ENCODE measurements around the gene BEST2. TPM values are rescaled to one million over a fixed set of nuclear protein-coding genes. Genes with fewer than 3 reads are reported as not detected.
A peak's percentile ranks its signal among the peaks of the same experiment; 100 is the strongest.

The BEST2 gene
- total RNA-seq, 4 donors from 2014 or later: 20.5 to 82.0 (median 40.6) TPM; not detected in 1

DNA sequence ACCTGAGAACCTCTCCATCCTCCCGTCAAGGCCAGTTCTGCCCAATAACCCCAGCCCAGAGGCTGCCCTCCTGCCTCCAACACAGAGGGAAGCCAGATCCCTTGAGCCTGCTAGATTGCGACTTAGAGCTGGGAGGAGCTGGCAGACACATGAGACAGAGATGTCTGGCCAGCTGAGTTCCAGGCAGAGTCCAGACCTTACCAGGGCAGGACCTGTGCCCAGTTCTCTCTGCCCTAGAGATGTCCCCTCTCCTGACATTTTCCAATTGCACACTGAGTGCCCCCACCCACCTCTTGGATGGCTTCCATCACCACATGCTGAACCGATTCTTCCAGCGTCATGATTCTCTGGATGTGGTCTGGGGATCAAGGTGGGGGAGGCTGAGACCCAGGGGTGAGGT is 20.7 kb downstream of the BEST2 start:
- Histone ChIP-seq H3K9me3 (no peaks in the 10 kb centered on the region), H3K4me1 (peaks cover 0 to 25% (median under 1%) of the 10 kb centered on the region in 4 donors), H3K36me3 (peaks cover 0 to 32% (median 0%) of the 10 kb centered on the region in 3 donors), H3K27me3 (no peaks in the 10 kb centered on the region), H3K27ac (no peak overlapping the region), H3K4me3 (no peak overlapping the region)
- TF ChIP-seq, protein P1, sequence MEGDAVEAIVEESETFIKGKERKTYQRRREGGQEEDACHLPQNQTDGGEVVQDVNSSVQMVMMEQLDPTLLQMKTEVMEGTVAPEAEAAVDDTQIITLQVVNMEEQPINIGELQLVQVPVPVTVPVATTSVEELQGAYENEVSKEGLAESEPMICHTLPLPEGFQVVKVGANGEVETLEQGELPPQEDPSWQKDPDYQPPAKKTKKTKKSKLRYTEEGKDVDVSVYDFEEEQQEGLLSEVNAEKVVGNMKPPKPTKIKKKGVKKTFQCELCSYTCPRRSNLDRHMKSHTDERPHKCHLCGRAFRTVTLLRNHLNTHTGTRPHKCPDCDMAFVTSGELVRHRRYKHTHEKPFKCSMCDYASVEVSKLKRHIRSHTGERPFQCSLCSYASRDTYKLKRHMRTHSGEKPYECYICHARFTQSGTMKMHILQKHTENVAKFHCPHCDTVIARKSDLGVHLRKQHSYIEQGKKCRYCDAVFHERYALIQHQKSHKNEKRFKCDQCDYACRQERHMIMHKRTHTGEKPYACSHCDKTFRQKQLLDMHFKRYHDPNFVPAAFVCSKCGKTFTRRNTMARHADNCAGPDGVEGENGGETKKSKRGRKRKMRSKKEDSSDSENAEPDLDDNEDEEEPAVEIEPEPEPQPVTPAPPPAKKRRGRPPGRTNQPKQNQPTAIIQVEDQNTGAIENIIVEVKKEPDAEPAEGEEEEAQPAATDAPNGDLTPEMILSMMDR (IDR thresholded peaks at IDR 0.05): no peak
- TF ChIP-seq POLR2A (IDR thresholded peaks at IDR 0.05): no peak
- DNase-seq: no peak

DNA sequence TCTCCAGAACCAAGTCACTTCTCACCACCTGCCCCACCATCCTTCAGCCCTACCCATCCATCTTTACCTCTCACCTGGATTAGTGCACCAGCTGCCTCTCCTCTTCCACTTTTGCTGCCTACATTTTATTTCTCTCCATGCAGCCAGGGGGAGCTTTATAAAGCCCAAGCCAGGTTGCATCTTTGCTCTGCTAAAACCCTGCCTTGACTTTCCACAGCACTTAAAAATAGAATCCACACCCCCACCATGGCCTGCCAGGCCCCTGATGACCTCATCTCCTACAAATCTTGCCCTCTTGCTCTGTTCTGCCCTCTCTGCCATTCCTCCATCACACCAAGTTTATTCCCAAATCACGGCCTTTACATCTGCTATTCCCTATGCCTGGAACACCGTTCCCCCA is 22.0 kb downstream of the BEST2 start:
- DNase-seq: no peak
- H3K27me3 ChIP-seq: no peaks in the 10 kb centered on the region
- H3K4me1 ChIP-seq: peaks cover 0 to 32% (median 5%) of the 10 kb centered on the region in 4 donors
- no peak overlapping the region for H3K4me3 ChIP-seq
- no peaks in the 10 kb centered on the region for H3K9me3 ChIP-seq
- peaks cover 0 to 24% (median 0%) of the 10 kb centered on the region in 3 donors for H3K36me3 ChIP-seq
- no peak overlapping the region for H3K27ac ChIP-seq
- TF ChIP-seq, protein P1 (IDR thresholded peaks at IDR 0.05): no peak
- no peak for TF ChIP-seq POLR2A (IDR thresholded peaks at IDR 0.05)

DNA sequence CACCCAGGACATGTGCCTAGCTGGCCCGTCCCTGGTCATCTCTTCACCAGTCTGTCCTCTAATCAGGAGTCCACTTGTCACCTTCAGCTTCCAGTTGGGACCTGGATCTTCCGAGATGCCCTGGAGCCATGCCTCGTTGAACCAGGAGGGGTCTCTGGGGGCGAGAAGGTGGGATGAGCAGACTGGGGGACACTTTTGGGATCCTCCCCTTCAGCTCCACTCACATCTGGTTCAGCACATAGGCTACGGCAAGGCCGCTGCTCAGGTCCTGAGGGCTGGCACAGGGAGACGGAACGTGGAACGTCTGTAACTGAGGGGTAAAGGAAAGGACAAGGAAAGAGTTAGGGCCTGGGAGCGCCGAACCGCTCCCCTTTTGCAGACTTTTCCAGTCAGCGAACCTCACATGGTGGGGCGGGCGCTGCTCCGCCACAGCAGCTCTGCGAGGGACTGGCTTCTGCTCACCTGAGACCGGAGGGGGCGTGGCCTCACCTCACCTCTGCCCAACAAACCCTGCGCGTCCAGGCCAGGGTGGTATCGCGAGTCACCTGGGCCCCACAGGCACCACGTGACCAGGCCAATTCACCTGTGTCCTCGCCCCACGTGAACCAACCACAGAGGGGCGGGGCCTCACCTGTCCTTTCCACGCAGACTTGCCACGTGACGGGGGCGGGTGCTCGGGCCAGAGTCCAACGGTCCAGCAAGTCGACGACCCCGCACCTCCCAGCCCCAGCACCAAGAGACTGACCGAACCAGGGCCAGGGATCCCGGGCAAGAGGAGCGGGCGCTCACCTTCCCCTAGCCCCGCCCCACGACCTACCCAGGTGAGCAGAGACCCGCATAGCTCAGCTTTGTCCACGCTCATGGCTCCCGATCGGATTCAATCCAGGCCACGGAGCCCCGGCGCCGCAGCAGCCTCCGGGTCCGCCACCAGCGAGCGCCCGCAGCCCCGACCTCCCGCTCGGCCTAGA is 23.3 kb downstream of the BEST2 start, which contains the start of gene HOOK2:
Gene HOOK2, minus strand, starts transcription at position 965 of the 968 bp plus-strand sequence. Its CDS starts 103 bp downstream, at position 862.
- H3K4me1 ChIP-seq: peaks cover 0 to 37% (median 8%) of the 10 kb centered on the region in 4 donors
- H3K27ac ChIP-seq: peak within 1 kb of the TSS; percentile 76 to 98 (median 92)
- H3K27me3 ChIP-seq: no peaks in the 10 kb centered on the region
- no peaks in the 10 kb centered on the region for H3K9me3 ChIP-seq
- peak; percentile 77 to 84 for TF ChIP-seq POLR2A (IDR thresholded peaks at IDR 0.05)
- TF ChIP-seq, protein P1 (IDR thresholded peaks at IDR 0.05): no peak
- peak; percentile 69 to 99 (median 97) for DNase-seq
- peaks cover 0 to 21% (median 0%) of the 10 kb centered on the region in 3 donors for H3K36me3 ChIP-seq
- peak within 1 kb of the TSS; percentile 52 to 83 (median 65) for H3K4me3 ChIP-seq

DNA sequence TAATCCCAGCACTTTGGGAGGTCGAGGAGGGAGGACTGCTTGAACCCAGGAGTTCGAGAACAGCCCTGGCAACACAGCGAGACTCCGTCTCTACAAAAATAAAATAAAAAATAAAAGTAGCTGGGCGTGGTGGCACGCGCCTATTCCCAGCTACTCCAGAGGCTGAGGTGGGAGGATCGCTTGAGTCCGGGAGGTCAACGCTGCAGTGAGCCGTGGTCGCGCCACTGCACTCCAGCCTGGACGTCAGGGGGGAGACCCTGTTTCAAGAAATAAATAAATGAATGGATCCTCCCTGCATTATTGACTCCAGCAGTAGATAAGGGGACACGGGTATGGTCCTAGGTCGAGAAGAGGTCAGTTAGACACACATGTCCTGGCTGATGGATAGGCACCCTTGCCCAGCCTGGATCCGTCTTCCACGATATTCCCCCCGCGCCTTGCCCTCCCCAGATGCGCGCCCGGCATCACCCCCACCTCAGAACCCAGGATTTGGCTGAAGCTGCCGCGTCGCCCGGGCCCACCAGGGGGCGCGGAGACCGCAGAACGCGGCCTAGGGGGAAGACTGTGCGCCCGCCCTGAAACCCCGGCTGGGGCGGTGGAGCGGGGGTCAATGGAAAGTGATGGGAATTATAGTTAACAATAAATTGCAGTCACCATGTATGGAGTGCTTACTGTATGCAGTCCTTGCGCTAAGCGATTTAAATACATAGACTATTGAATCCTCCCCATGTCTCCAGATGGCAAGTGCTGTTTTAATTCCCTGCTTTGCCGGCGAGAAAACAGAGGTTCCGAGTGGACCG is 25.8 kb downstream of the BEST2 start:
- peak; percentile 86 to 90 (median 86) for DNase-seq
- peaks cover 0 to 44% (median 12%) of the 10 kb centered on the region in 4 donors for H3K4me1 ChIP-seq
- TF ChIP-seq, protein P1 (IDR thresholded peaks at IDR 0.05): peak; percentile 93 to 98 (median 96)
- peak in 1 of 2 donors; percentile 8 for TF ChIP-seq POLR2A (IDR thresholded peaks at IDR 0.05)
- peaks cover 0 to 4% (median 0%) of the 10 kb centered on the region in 3 donors for H3K36me3 ChIP-seq
- no peaks in the 10 kb centered on the region for H3K27me3 ChIP-seq
- peak overlapping the region; percentile 94 to 97 (median 96) for H3K27ac ChIP-seq
- H3K4me3 ChIP-seq: peak overlapping the region; percentile 56 to 82 (median 64)
- H3K9me3 ChIP-seq: no peaks in the 10 kb centered on the region
